HCT116 (cell line): ENCODE measurements around the gene NEK1. TPM values are rescaled to one million over a fixed set of nuclear protein-coding genes. Genes with fewer than 3 reads are reported as not detected.

ENCODE experiments used
- ATAC-seq: fragments of 200-7000 bp; cut with Tn5 transposase; 2 replicates; pipeline ENCODE4 v1.9.1; 2020; ENCODE audit warnings: mild to moderate bottlenecking, moderate library complexity
- BruUV-seq: library from RNA; stranded (reverse); fragments of 400-500 nt; replicated peaks from 2 replicates; lab custom pipeline; 2021; lab: Mats Ljungman, UMichigan
- CTCF ChIA-PET: fragments of 300-600 bp; sonication (Branson Sonifier 250); formaldehyde crosslinking; loops from one replicate; lab custom pipeline; 2021; ENCODE audit warnings: antibody characterized with exemption; lab: Charles Lee
- POLR2A ChIA-PET: fragments of 300-600, 350-600 bp; sonication (Branson Sonifier 250); formaldehyde crosslinking; loops from one replicate; lab custom pipeline; 2021; ENCODE audit warnings: antibody characterized with exemption; lab: Charles Lee
- RAD21 ChIA-PET, 2 experiments: fragments of 300-600 bp; sonication (Branson Sonifier 250); formaldehyde crosslinking; loops; one replicate each; lab custom pipeline; 2023; ENCODE audit warnings: low total read pairs in 2 of 2; ENCODE audit not compliant: uncharacterized antibody in 2 of 2, unreplicated experiment in 2 of 2, low non-redundant PET in 1 of 2; lab: Charles Lee
- DNase-seq: peaks from one replicate; pipeline ENCODE4 v3.0.0-alpha.2; 2010; ENCODE audit warnings: low read depth, low spot score
- H2AFZ ChIP-seq: fragments of 200-600 bp; shearing (Covaris generic), sonication (generic); 2 replicates; pipeline ENCODE4 v1.6.1; 2017; ENCODE audit warnings: low read depth, mixed run types, mixed read lengths, antibody characterized with exemption, low read length; ENCODE audit not compliant: poor library complexity, severe bottlenecking
- H3K27ac ChIP-seq: 2 replicates; pipeline ENCODE4 v1.5.1; 2012; ENCODE audit warnings: low read depth, low read length
- H3K27me3 ChIP-seq: fragments of 200-600 bp; sonication (generic); 2 replicates; pipeline ENCODE4 v1.6.1; 2016; ENCODE audit warnings: mixed run types, low read length, mixed read lengths; ENCODE audit not compliant: insufficient read depth
- H3K36me3 ChIP-seq, 2 experiments: fragments of 200-500 bp in 1 of 2; fragments of 200-600 bp in 1 of 2; sonication (Bioruptor generic) in 1 of 2; sonication (generic) in 1 of 2; 2 replicates each; pipeline versions ENCODE4 v1.5.1 to v1.6.1; 2014 to 2016; ENCODE audit warnings: low read length in 2 of 2, inconsistent platforms in 1 of 2, mixed read lengths in 1 of 2, mixed run types in 1 of 2; ENCODE audit not compliant: insufficient read depth in 2 of 2, control insufficient read depth in 1 of 2
- H3K4me1 ChIP-seq, 2 experiments: fragments of 200-600 bp in 1 of 2; sonication (generic) in 1 of 2; 2 replicates each; pipeline versions ENCODE4 v1.5.1 to v1.6.1; 2012 to 2017; ENCODE audit warnings: low read length in 2 of 2, inconsistent platforms in 1 of 2, mild to moderate bottlenecking in 1 of 2, mixed read lengths in 1 of 2, mixed run types in 1 of 2, moderate library complexity in 1 of 2; ENCODE audit not compliant: insufficient read depth in 2 of 2, control insufficient read depth in 1 of 2
- H3K4me2 ChIP-seq: fragments of 200-600 bp; sonication (generic); 2 replicates; pipeline ENCODE4 v1.6.1; 2017; ENCODE audit warnings: mixed run types, low read length, mixed read lengths
- H3K4me3 ChIP-seq, 2 experiments: fragments of 200-600 bp in 1 of 2; sonication (generic) in 1 of 2; replicated peaks in 1 of 2; 2 replicates each; pipeline ENCODE4 v1.5.1; 2011 to 2016; ENCODE audit warnings: low read length in 2 of 2, control low read depth in 1 of 2, low read depth in 1 of 2, mild to moderate bottlenecking in 1 of 2, mixed read lengths in 1 of 2, mixed run types in 1 of 2
- H3K79me2 ChIP-seq: fragments of 200-600 bp; sonication (generic); 2 replicates; pipeline ENCODE4 v1.6.1; 2017; ENCODE audit warnings: mild to moderate bottlenecking, mixed run types, low read length, moderate library complexity, mixed read lengths; ENCODE audit not compliant: insufficient read depth
- H3K9ac ChIP-seq: fragments of 200-600 bp; sonication (generic); 2 replicates; pipeline ENCODE4 v1.6.1; 2016; ENCODE audit warnings: low read length, mixed read lengths
- H3K9me2 ChIP-seq: fragments of 200-600 bp; sonication (generic), shearing (Covaris generic); 2 replicates; pipeline ENCODE4 v1.6.1; 2017; ENCODE audit warnings: mixed run types, mild to moderate bottlenecking, moderate library complexity; ENCODE audit not compliant: insufficient read depth
- H3K9me3 ChIP-seq, 2 experiments: fragments of 200-500 bp in 1 of 2; fragments of 200-600 bp in 1 of 2; sonication (Bioruptor generic) in 1 of 2; sonication (generic) in 1 of 2; 2 replicates each; pipeline ENCODE4 v1.6.1; 2014 to 2017; ENCODE audit warnings: low read length in 2 of 2, mixed read lengths in 2 of 2, inconsistent platforms in 1 of 2, low read depth in 1 of 2, mild to moderate bottlenecking in 1 of 2, mixed run types in 1 of 2, moderate library complexity in 1 of 2; ENCODE audit not compliant: control insufficient read depth in 1 of 2, insufficient read depth in 1 of 2
- H4K20me1 ChIP-seq: fragments of 200-600 bp; sonication (generic), shearing (Covaris generic); 2 replicates; pipeline ENCODE4 v1.6.1; 2017; ENCODE audit warnings: mixed run types, mild to moderate bottlenecking, moderate library complexity; ENCODE audit not compliant: insufficient read depth
- ATF3 ChIP-seq: IDR thresholded peaks from 2 replicates; pipeline ENCODE4 v1.6.1; 2012
- CEBPB ChIP-seq: IDR thresholded peaks from 2 replicates; pipeline ENCODE4 v1.6.1; 2012; ENCODE audit warnings: low read depth
- CTCF ChIP-seq, 3 experiments: fragments of 200-600 bp in 1 of 3; sonication (generic) in 1 of 3; IDR thresholded peaks in 2 of 3; conservative IDR thresholded peaks in 1 of 3; 2 replicates each; pipeline ENCODE4 v1.5.1; 2012 to 2017; ENCODE audit warnings: low read depth in 2 of 3, low read length in 2 of 3, antibody characterized with exemption in 1 of 3, borderline replicate concordance in 1 of 3, control low read depth in 1 of 3, mild to moderate bottlenecking in 1 of 3, mixed read lengths in 1 of 3, mixed run types in 1 of 3, moderate library complexity in 1 of 3; ENCODE audit not compliant: insufficient read depth in 1 of 3
- EZH2 ChIP-seq: fragments of 200-600 bp; sonication (generic); IDR thresholded peaks from 2 replicates; pipeline ENCODE4 v1.6.1; 2017; ENCODE audit warnings: antibody characterized with exemption, mixed run types
- EZH2phosphoT487 ChIP-seq: fragments of 200-600 bp; IDR thresholded peaks from 2 replicates; pipeline ENCODE4 v1.6.1; 2018; ENCODE audit warnings: antibody characterized with exemption, borderline replicate concordance
- FOSL1 ChIP-seq: IDR thresholded peaks from 2 replicates; pipeline ENCODE4 v1.6.1; 2012; ENCODE audit warnings: low read depth
- JUND ChIP-seq: IDR thresholded peaks from 2 replicates; pipeline ENCODE4 v1.6.1; 2012
- MAX ChIP-seq: IDR thresholded peaks from 2 replicates; pipeline ENCODE4 v1.6.1; 2012
- POLR2A ChIP-seq: IDR thresholded peaks from 2 replicates; pipeline ENCODE4 v1.7.0; 2011; ENCODE audit warnings: borderline replicate concordance; ENCODE audit not compliant: insufficient read depth, insufficient read length; ENCODE audit errors: extremely low read depth
- POLR2AphosphoS5 ChIP-seq: IDR thresholded peaks from 2 replicates; pipeline ENCODE4 v1.6.1; 2011; ENCODE audit warnings: mild to moderate bottlenecking, low read depth, low read length, moderate library complexity
- RAD21 ChIP-seq: IDR thresholded peaks from 2 replicates; pipeline ENCODE4 v1.6.1; 2012; ENCODE audit warnings: low read depth, mild to moderate bottlenecking
- SIN3A ChIP-seq: IDR thresholded peaks from 2 replicates; pipeline ENCODE4 v1.6.1; 2012; ENCODE audit warnings: low read depth
- TCF7L2 ChIP-seq: IDR thresholded peaks from 2 replicates; pipeline ENCODE4 v1.7.0; 2011; ENCODE audit warnings: borderline replicate concordance, inconsistent platforms; ENCODE audit not compliant: insufficient read depth, insufficient read length; ENCODE audit errors: extremely low read depth
- YY1 ChIP-seq: IDR thresholded peaks from 2 replicates; pipeline ENCODE4 v1.6.1; 2011; ENCODE audit warnings: low read length, low read depth, moderate library complexity, mild to moderate bottlenecking; ENCODE audit not compliant: insufficient replicate concordance; ENCODE audit errors: extremely low read depth
- intact Hi-C: fragments of 100-400 bp; cut with micrococcal nuclease; formaldehyde crosslinking; loops from 2 replicates; pipeline ENCODE4 v1.10.0; 2022
- total RNA-seq: library from RNA; stranded (reverse); gene quantifications from one replicate; pipeline ENCODE4 v1.2.1, GENCODE V29; 2021; ENCODE audit not compliant: unreplicated experiment

The NEK1 gene
- total RNA-seq, 1 experiment from 2014 or later: 13.3 TPM

- H3K36me3 ChIP-seq: no peaks in the 10 kb centered on the region
- H2AFZ ChIP-seq: no peak overlapping the region
- H3K27me3 ChIP-seq: no peaks in the 10 kb centered on the region
- no peaks in the 10 kb centered on the region for H3K79me2 ChIP-seq
- ChIA-PET CTCF (interaction anchor here (0.7 to 1.5 kb wide), 11 partner anchors 10 to 1702 kb away, joined by 3 to 11 read pairs (median 3); partner anchors contain the start of genes CBR4 and CLCN3), POLR2A (no interaction called here), RAD21 (interaction anchor here in 1 of 2 experiments (0.6 kb wide), 1 partner anchor 385 kb away, joined by 3 read pairs; no protein-coding TSS in a partner anchor)
- no peaks in the 10 kb centered on the region for H4K20me1 ChIP-seq
- no peaks in the 10 kb centered on the region for H3K9me2 ChIP-seq
- H3K4me2 ChIP-seq: no peak overlapping the region
- H3K9me3 ChIP-seq: no peaks in the 10 kb centered on the region
- no peak overlapping the region for H3K4me3 ChIP-seq
- no peaks in the 10 kb centered on the region for H3K4me1 ChIP-seq
- no peak overlapping the region for H3K27ac ChIP-seq
- intact Hi-C loops: loop anchor here (1.0 to 2.0 kb wide), 2 partner anchors 541 to 643 kb away; no protein-coding TSS in a partner anchor
- no TSS peak for BruUV-seq
- DNase-seq (peak; percentile 38), ATAC-seq (peak; percentile 85)
- TF ChIP-seq CEBPB: no peak
- no peak for TF ChIP-seq EZH2phosphoT487
- no peak for TF ChIP-seq MAX
- TF ChIP-seq EZH2: no peak
- TF ChIP-seq ATF3: no peak
- no peak for TF ChIP-seq POLR2A
- TF ChIP-seq POLR2AphosphoS5: no peak
- no peak for TF ChIP-seq JUND
- TF ChIP-seq YY1: no peak
- TF ChIP-seq FOSL1: no peak
- no peak for TF ChIP-seq TCF7L2
- peak; percentile 72 for TF ChIP-seq RAD21
- TF ChIP-seq CTCF (IDR thresholded peaks at IDR 0.05 in 2 of 3, conservative IDR thresholded peaks at IDR 0.05 in 1 of 3; ENCODE audit: borderline replicate concordance in 1 of 3, insufficient read depth in 1 of 3, low read depth in 2 of 3, low read length in 2 of 3): peak; percentile 57 to 81 (median 59); a peak in 5 of 6 replicates
- TF ChIP-seq SIN3A: no peak
- no peak overlapping the region for H3K9ac ChIP-seq
These were observed 46.2 kb downstream of the NEK1 start for GRCh38 chr4:169566021-169566818.
